ENCODE results near the gene ABO.
"Not testable (repeated sequence)": the region's sequence is repeated elsewhere in the genome, so short reads cannot be mapped to it uniquely, and the experiment has no call there.

The ABO gene

GRCh38 chr9:133223159-133223756 lies 51.7 kb downstream of the ABO start:
- DNase-seq = not testable (repeated sequence)

GRCh38 chr9:133221994-133222393 lies 53.0 kb downstream of the ABO start:
- not testable (repeated sequence) for DNase-seq

- no peak for DNase-seq
These were observed 53.7 kb downstream of the ABO start for GRCh38 chr9:133221177-133221809.

GRCh38 chr9:133218049-133218975 lies 56.7 kb downstream of the ABO start:
- DNase-seq = not testable (repeated sequence)

- not testable (repeated sequence) for DNase-seq
These were observed 57.5 kb downstream of the ABO start for GRCh38 chr9:133217333-133217988.

GRCh38 chr9:133214276-133214675 lies 60.7 kb downstream of the ABO start:
- DNase-seq = not testable (repeated sequence)

GRCh38 chr9:133210609-133211008 lies 64.4 kb downstream of the ABO start:
- DNase-seq = no peak

- no peak for DNase-seq
These were observed 64.8 kb downstream of the ABO start for GRCh38 chr9:133210202-133210532.

- not testable (repeated sequence) for DNase-seq
These were observed 65.4 kb downstream of the ABO start for GRCh38 chr9:133209327-133210201.

GRCh38 chr9:133208880-133209300 lies 66.1 kb downstream of the ABO start, which contains the start of gene OBP2B:
Gene OBP2B, minus strand, starts transcription at chr9:133209250. Its CDS starts 51 bp downstream, at chr9:133209199.
- not testable (repeated sequence) for DNase-seq

- DNase-seq = not testable (repeated sequence)
These were observed 66.7 kb downstream of the ABO start for GRCh38 chr9:133208171-133208879.

- DNase-seq = no peak
These were observed 67.3 kb downstream of the ABO start for GRCh38 chr9:133207540-133208170.

- no peak for DNase-seq
These were observed 67.9 kb downstream of the ABO start for GRCh38 chr9:133207021-133207531.

- DNase-seq = no peak
These were observed 68.7 kb downstream of the ABO start for GRCh38 chr9:133205996-133206931.

GRCh38 chr9:133205481-133205887 lies 69.5 kb downstream of the ABO start:
- DNase-seq = not testable (repeated sequence)

Data from NCI-H146 (cell line).